ENCODE data around the gene SEMA3D. TPM values are rescaled to one million over a fixed set of nuclear protein-coding genes. Genes with fewer than 3 reads are reported as not detected.

SEMA3D gene
- total and polyA plus RNA-seq, 4 donors, result 0.53 to 49.0 (median 2.6) TPM

DNA sequence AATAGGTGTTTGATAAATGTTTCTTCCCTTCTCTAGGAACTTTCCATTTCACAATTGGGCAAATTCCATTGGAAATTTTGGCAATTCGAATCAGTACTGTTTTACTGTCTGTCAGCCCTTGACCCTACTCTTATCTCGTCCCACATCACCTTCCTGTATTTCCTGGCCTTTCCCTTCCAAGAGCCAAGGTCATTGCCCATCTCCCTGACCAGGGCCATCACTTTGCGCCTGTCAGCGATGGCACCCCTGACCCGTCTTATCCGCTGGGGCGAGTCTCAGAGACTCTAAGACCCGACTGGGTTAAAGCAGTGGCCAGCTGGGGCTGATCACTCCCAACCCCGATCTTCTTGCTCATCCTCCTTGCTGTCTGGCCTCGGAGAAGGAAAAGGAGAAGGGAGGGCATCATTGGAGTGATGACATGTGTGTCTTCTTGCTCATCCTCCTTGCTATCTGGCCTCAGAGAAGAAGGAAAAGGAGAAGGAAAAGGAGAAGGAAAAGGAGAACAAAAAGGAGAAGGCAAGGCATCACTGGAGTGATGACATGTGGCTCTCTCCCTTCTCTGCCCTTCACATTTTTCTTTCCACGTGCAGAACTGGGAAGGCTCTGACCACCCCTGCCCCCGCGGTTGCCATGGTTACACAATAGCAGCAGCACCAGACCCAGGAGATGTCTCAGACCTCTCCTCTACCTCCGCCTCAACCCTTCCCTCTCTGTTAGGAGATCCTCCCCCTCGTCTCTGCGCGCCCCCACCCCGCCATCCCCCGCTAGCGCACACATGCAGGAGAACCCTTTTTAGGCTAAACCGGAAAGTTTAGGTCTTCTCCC lies 2.0 kb downstream of the SEMA3D start:
- WGBS, 2 donors, result 27 to 33% methylated on average over 21 of the region's 21 CpGs
- Histone ChIP-seq H3K4me1 (ENCODE audit: control insufficient read depth in 5 of 5, insufficient read depth in 5 of 5, low read length in 5 of 5) (peaks cover 0 to 22% (median 0%) of the 10 kb centered on the region in 5 donors), H3K9ac (ENCODE audit: insufficient read depth in 1 of 2, low read length in 2 of 2) (peak overlapping the region; percentile 47 to 87), H3K9me3 (ENCODE audit: control insufficient read depth in 4 of 4, insufficient read depth in 3 of 4, low read length in 3 of 4) (peaks cover 0 to 2% (median 0%) of the 10 kb centered on the region in 4 donors), H3K27me3 (ENCODE audit: control insufficient read depth in 3 of 3, insufficient read depth in 3 of 3, low read length in 2 of 3) (peaks cover 0 to 5% (median 0%) of the 10 kb centered on the region in 3 donors), H3K27ac (ENCODE audit: low read depth in 1 of 2, low read length in 1 of 2) (peak overlapping the region in 1 of 2 donors; percentile 7), H3K4me3 (no peak overlapping the region), H3K36me3 (ENCODE audit: control insufficient read depth in 4 of 4, insufficient read depth in 4 of 4, low read length in 4 of 4) (peaks cover 0 to 7% (median 2%) of the 10 kb centered on the region in 4 donors)
- peak; percentile 77 to 82 (median 82) for DNase-seq
- no peak for ATAC-seq (ENCODE audit: insufficient read depth, low FRiP score)
- TF ChIP-seq, protein P1, sequence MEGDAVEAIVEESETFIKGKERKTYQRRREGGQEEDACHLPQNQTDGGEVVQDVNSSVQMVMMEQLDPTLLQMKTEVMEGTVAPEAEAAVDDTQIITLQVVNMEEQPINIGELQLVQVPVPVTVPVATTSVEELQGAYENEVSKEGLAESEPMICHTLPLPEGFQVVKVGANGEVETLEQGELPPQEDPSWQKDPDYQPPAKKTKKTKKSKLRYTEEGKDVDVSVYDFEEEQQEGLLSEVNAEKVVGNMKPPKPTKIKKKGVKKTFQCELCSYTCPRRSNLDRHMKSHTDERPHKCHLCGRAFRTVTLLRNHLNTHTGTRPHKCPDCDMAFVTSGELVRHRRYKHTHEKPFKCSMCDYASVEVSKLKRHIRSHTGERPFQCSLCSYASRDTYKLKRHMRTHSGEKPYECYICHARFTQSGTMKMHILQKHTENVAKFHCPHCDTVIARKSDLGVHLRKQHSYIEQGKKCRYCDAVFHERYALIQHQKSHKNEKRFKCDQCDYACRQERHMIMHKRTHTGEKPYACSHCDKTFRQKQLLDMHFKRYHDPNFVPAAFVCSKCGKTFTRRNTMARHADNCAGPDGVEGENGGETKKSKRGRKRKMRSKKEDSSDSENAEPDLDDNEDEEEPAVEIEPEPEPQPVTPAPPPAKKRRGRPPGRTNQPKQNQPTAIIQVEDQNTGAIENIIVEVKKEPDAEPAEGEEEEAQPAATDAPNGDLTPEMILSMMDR (IDR thresholded peaks at IDR 0.05; ENCODE audit: control extremely low read depth, extremely low read depth), result no peak

DNA sequence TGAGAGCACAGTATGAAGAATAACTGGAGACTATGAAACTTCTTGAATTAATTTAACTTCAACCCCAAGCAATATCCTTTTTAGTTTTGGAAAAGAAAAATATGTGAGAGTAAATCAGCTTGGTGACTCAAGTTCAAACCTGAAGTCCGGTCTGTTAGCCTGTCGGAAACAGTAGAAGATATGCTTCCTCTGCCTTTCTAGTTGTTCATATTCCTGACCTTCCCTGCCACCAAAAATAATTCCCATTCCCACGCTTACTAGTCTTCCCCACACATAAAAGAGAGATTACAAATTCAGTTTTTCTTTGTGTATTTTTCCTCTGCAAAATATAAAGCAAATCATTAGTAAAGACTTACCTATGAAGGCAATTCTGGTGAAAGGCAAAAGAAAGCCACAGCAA lies 3.6 kb downstream of the SEMA3D start:
- WGBS, 2 donors, result 92 to 93% methylated on average over 3 of the region's 3 CpGs
- H3K4me1 ChIP-seq (ENCODE audit: control insufficient read depth in 5 of 5, insufficient read depth in 5 of 5, low read length in 5 of 5), result peaks cover 0 to 22% (median 0%) of the 10 kb centered on the region in 5 donors
- no peak for DNase-seq
- H3K9ac ChIP-seq (ENCODE audit: insufficient read depth in 1 of 2, low read length in 2 of 2), result no peak overlapping the region
- H3K36me3 ChIP-seq (ENCODE audit: control insufficient read depth in 4 of 4, insufficient read depth in 4 of 4, low read length in 4 of 4), result peaks cover 0 to 19% (median 6%) of the 10 kb centered on the region in 4 donors
- H3K27ac ChIP-seq (ENCODE audit: low read depth in 1 of 2, low read length in 1 of 2), result no peak overlapping the region
- ATAC-seq (ENCODE audit: insufficient read depth, low FRiP score), result no peak
- peaks cover 0 to 5% (median 0%) of the 10 kb centered on the region in 3 donors for H3K27me3 ChIP-seq (ENCODE audit: control insufficient read depth in 3 of 3, insufficient read depth in 3 of 3, low read length in 2 of 3)
- TF ChIP-seq, protein P1 (IDR thresholded peaks at IDR 0.05; ENCODE audit: control extremely low read depth, extremely low read depth), result no peak
- peaks cover 0 to 7% (median 3%) of the 10 kb centered on the region in 4 donors for H3K9me3 ChIP-seq (ENCODE audit: control insufficient read depth in 4 of 4, insufficient read depth in 3 of 4, low read length in 3 of 4)
- H3K4me3 ChIP-seq, result no peak overlapping the region

DNA sequence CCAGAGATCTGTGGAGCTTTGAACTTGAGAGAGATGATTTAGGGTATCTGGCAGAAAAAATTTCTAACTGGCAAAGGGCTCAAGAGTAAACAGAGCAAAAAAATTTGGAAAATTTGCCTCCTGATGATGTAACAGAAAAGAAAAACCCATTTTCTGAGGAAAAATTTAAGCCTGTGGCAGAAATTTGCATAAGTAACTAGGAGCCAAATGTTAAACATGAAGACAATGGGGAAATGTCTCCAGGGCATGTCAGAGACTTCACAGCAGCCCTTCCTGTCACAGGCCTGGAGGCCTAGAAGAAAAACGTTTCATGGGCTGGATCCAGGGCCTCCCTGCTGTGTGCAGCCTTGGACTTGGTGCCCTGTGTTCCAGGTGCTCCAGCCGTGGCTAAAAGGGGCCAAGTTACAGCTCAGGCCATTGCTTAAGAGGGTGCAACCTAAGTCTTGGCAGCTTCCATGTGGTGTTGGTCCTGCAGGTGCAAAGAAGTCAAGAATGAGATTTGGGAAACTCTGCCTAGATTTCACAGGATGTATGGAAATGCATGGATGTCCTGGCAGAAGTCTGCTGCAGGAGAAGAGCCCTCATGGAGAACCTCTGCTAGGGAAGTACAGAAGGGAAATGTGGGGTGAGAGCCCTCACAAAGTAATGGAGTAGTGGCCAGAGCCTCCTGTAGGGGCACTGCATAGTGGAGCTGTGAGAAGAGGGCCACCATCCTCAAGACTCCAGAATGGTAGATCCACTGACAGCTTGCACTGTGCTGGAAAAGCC lies 8.1 kb downstream of the SEMA3D start:
- Histone ChIP-seq H3K9me3 (ENCODE audit: control insufficient read depth in 4 of 4, insufficient read depth in 3 of 4, low read length in 3 of 4) (peaks cover 0 to 6% (median 2%) of the 10 kb centered on the region in 4 donors), H3K27me3 (ENCODE audit: control insufficient read depth in 3 of 3, insufficient read depth in 3 of 3, low read length in 2 of 3) (no peaks in the 10 kb centered on the region), H3K36me3 (ENCODE audit: control insufficient read depth in 4 of 4, insufficient read depth in 4 of 4, low read length in 4 of 4) (peaks cover 0 to 16% (median 6%) of the 10 kb centered on the region in 4 donors), H3K27ac (ENCODE audit: low read depth in 1 of 2, low read length in 1 of 2) (no peak overlapping the region), H3K9ac (ENCODE audit: insufficient read depth in 1 of 2, low read length in 2 of 2) (no peak overlapping the region), H3K4me3 (no peak overlapping the region), H3K4me1 (ENCODE audit: control insufficient read depth in 5 of 5, insufficient read depth in 5 of 5, low read length in 5 of 5) (peaks cover 0 to 8% (median 0%) of the 10 kb centered on the region in 5 donors)
- TF ChIP-seq, protein P1 (IDR thresholded peaks at IDR 0.05; ENCODE audit: control extremely low read depth, extremely low read depth), result no peak
- ATAC-seq (ENCODE audit: insufficient read depth, low FRiP score), result no peak
- no peak for DNase-seq
- WGBS, 2 donors, result 60 to 80% methylated on average over 2 of the region's 2 CpGs
